ENCODE measurements around the gene EFCAB14.
A peak's percentile ranks its signal among the peaks of the same experiment; 100 is the strongest.
"Not testable (repeated sequence)": the region's sequence is repeated elsewhere in the genome, so short reads cannot be mapped to it uniquely, and the experiment has no call there.

EFCAB14 gene

DNA sequence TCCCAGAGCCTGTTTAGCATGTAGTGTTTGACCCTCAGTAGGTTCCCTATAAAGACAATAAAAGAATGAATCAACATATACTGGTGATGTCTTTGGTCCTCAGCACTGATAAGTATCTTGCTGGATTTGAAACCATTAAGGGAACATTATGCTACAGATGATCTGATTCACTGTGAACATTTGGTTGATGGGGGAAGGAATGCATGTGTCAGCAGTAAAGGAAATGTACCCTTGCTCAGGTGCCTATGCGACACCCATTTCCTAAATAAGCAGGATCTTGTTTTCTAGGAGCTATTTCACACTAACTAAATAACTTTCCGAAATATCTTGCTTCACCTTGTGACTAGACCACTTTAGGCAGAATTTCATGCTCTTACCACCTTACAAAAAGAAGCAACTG is 34.2 kb downstream of the EFCAB14 start:
- no peak for DNase-seq (ENCODE audit: low read depth in 2 of 2)

DNA sequence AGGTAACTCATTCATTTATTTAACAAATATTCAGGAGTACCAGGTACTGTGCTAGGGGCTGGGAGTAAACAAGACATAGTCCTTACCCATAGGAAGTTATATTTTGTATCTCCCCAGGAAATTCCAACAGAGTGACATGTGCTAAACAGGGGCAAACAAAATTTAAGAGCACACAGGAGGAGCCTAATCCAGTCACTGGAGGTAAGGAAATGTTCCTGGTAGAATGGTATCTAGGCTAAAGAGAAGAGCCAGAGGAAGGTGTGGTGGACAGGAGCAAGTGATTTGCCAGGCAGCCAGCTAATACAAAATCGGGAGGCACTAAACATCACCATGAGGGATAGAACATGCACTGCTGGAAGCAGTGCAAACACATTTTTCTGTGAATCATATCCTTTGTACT is 36.9 kb downstream of the EFCAB14 start:
- no peak for DNase-seq (ENCODE audit: low read depth in 2 of 2)

- no peak for DNase-seq (ENCODE audit: low read depth in 2 of 2)
Measured at GRCh38 chr1:46681333-46682034, 37.4 kb downstream of the EFCAB14 start.

DNA sequence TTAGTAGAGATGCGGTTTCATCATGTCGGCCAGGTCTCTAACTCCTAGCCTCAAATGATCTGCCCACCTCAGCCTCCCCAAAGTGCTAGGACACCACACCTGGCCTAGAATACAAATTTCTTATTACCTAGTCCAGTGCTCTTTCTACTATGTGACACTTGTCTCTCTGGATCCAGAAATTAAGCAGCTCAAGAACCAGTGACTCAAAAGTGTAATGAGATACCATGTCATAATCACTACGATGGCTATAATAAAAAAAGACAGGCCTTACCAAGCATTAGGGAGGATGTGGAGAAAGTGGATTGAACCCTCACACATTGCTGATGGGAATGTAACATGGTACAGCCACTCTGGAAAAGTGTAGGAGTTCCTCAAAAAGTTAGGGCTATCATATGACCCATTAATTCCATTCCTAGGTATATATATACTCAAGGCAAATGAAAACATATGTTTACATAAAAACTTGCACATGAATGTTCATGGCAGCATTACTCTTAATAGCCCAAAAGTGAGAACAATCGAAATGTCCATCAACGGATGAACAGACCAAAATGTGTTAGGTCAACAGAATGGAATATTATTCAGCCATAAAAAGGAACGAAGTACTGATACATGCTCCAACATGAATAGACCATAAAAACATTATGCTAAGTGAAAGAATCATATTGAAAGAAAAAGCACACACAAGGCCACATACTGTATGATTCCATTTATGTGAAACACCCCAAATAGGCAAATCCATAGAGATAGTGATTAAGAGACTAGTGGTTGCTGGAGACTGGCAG is 38.9 kb downstream of the EFCAB14 start:
- DNase-seq (ENCODE audit: low read depth in 2 of 2), result no peak

GRCh38 chr1:46677339-46677738 is 41.6 kb downstream of the EFCAB14 start:
- no peak for DNase-seq (ENCODE audit: low read depth in 2 of 2)

DNA sequence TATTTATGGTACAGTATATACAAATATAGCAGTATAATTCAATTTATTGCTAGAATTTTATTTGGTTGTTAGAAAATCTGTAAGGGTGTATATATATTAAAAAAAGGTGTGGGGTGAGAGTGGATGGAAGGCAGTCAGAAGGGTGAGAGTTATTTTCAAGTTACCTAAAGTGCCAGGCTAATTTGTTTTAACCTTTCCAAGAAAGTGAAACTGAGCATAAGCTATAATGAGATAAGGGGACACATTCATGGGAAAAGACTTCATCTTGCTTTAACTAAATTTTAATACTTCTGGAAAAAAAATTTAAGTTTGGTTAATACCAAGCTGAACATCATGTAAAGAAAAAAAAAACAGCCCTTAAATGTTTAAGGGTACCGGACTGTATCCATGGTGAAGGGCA is 42.4 kb downstream of the EFCAB14 start:
- DNase-seq (ENCODE audit: low read depth in 2 of 2), result no peak

GRCh38 chr1:46675549-46676314 is 43.2 kb downstream of the EFCAB14 start:
- DNase-seq (ENCODE audit: low read depth in 2 of 2), result no peak

GRCh38 chr1:46673749-46674182 is 45.1 kb downstream of the EFCAB14 start:
- no peak for DNase-seq (ENCODE audit: low read depth in 2 of 2)

GRCh38 chr1:46672696-46673095 is 46.2 kb downstream of the EFCAB14 start:
- no peak for DNase-seq (ENCODE audit: low read depth in 2 of 2)

- no peak for DNase-seq (ENCODE audit: low read depth in 2 of 2)
Measured at GRCh38 chr1:46671554-46671953, 47.4 kb downstream of the EFCAB14 start, which contains the start of gene TEX38. Gene TEX38, plus strand, starts transcription at chr1:46671854. Its CDS starts 81 bp downstream, at chr1:46671935.

- DNase-seq (ENCODE audit: low read depth in 2 of 2), result no peak
Measured at GRCh38 chr1:46670134-46670533, 48.8 kb downstream of the EFCAB14 start.

- peak; percentile 9 to 30 for DNase-seq (ENCODE audit: low read depth in 2 of 2)
Measured at GRCh38 chr1:46667782-46668760, 50.8 kb downstream of the EFCAB14 start, which contains the start of gene ATPAF1. Gene ATPAF1, minus strand, starts transcription at chr1:46668364. Its CDS starts 42 bp downstream, at chr1:46668322.

DNA sequence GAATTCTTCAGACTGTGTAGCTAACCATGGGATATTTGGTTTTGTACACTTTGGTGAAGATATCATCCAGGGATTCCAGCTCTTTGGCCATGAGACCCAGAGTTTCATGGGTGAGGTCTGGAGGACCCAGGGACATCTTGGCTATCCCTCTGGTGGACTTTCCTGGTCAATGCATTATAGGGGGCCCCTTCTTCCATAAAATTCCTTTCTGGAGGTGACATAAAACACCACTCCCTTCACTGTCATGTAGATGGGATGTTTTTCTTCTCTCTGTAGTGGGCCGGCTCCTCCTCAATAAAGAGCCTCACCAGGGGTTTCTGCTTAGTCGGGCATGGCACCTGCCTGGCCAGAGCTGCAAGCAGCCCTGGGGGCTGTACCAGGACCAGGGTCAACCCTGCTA is 52.9 kb downstream of the EFCAB14 start:
- DNase-seq (ENCODE audit: low read depth in 2 of 2), result no peak

- not testable (repeated sequence) for DNase-seq (ENCODE audit: low read depth in 2 of 2)
Measured at GRCh38 chr1:46662919-46663318, 56.0 kb downstream of the EFCAB14 start.

- not testable (repeated sequence) for DNase-seq (ENCODE audit: low read depth in 2 of 2)
Measured at GRCh38 chr1:46660116-46660515, 58.8 kb downstream of the EFCAB14 start.

DNA sequence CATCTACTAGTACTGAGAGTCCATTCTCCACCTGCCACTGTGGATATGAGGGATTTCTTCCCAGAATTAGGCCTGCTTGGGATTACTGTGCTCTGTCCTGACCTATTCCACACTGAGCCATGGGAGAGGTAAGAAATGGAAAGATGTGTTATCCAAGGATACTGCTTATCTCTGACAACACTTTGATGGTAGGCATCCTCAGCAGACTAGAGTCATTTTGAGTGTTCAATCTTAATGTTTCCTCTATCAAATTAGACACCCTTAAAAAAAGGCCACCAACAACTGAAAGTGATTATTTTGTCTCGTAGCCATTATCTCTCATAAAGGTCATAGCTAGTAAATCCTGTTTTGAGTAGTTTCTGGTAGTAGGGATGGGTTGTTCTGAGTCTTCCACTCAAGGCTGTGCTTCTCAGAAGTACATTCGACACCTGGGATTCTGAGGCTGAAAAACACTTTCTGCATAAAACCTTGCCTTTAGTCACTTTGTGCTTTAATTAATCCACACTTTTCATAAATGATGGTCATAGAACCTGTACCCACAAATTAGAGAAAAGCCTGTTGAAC is 59.5 kb downstream of the EFCAB14 start:
- no peak for DNase-seq (ENCODE audit: low read depth in 2 of 2)

GRCh38 chr1:46657775-46658174 is 61.1 kb downstream of the EFCAB14 start:
- DNase-seq (ENCODE audit: low read depth in 2 of 2), result no peak

- no peak for DNase-seq (ENCODE audit: low read depth in 2 of 2)
Measured at GRCh38 chr1:46656643-46657042, 62.3 kb downstream of the EFCAB14 start.

DNA sequence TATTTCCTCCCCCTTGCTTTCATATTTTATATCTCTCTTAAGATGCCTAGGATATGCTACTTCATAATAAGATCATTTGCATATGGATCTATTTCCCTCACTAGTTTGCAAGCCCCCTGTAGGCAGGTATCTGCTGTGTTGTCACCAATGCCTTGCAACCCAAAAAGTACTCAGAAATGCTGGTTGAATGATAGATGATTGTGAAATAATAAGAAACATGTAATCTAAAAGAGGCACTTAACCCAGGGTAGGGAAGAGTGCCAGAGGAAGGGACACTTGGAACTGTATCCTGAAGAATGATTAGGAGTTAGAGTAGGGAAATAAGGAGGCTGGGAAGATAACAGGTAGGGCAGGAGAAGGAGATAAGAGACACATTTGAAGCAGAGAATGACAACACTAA is 63.1 kb downstream of the EFCAB14 start:
- no peak for DNase-seq (ENCODE audit: low read depth in 2 of 2)

DNA sequence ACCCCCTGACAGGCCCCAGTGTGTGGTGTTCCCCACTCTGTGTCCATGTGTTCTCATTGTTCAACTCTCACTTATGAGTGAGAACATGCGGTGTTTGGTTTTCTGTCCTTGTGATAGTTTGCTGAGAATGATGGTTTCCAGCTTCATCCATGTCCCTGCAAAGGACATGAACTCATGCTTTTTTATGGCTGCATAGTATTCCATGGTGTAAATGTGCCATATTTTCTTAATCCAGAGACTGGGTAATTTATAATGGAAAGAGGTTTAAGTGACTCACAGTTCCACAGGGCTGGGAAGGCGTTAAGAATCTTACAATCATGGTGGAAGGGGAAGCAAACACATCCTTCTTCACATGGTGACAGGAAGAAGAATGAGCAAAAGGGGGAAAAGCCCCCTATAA is 64.2 kb downstream of the EFCAB14 start:
- DNase-seq (ENCODE audit: low read depth in 2 of 2), result not testable (repeated sequence)

GRCh38 chr1:46654012-46654411 is 64.9 kb downstream of the EFCAB14 start:
- no peak for DNase-seq (ENCODE audit: low read depth in 2 of 2)
